Stimulated activated CD4-positive, alpha-beta T cell treated with anti-CD3 and anti-CD28 coated beads, Interleukin-2, amount 100 ng/mL, for 4 hours (primary cell): ENCODE measurements around the gene RHOB.

ENCODE experiments used
- DNase-seq: peaks from one replicate; pipeline ENCODE4 v3.0.0-alpha.2; 2020; ENCODE audit warnings: low read depth

The RHOB gene

DNA sequence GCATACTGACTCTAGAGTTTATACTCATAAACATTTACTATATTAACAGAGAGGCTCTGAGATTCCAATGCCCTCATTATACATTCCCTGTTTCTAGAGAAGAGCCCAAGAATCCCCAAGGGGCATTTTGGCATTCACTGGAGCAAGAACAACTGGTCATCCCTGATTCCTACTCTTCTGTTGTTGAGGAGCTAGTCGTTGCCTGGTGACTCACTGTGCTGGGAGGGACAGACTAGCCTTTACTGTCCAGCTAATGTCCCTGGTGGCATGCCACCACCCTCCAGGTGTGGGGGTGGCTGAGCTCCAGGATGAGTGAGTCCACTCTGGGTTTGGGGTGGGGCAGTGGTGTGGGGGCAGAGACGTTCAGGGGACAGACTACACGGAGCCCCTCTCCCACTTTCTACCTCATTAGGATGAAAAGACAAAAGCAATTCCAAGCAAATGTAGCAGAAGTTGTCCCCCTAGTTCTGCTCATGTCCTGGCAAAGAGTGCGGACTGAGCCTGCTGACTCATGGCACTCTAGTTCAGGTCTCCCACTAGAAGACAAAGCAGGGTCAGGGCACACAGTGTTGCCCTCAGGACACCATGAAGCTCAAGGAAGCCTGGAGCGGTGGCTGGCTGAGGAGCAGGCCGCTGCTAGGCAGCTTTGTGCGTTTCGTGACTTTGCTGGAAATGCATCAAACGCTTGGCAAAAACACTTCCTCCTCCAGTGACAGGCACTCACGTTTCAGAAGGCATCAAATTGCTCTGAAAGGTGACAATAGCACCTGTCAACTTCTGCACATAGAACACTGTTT lies 49.4 kb downstream of the RHOB start:
- no peak for DNase-seq

DNA sequence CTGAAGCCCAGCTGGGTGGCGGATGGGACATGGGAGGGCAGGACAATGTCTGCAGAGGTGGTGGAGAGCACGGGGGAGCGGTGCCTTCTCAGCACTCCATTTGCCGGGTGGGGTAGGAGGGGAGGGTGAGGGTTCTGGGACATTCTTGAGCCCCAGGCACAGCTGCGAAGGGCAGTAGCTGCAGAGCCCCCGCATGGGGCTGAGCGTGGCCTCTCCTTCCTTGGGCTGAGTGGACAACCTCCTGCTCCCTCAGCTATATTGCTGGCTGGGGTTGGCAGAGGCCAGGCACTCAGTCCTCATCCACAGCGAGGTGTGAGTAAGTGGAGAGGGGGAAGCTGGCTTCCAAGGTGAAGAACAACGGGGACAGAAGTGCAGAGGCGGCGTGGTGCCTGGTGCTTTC lies 50.1 kb downstream of the RHOB start:
- no peak for DNase-seq
